HepG2 (cell line): ENCODE measurements around the gene MRM1. TPM values are rescaled to one million over a fixed set of nuclear protein-coding genes. Genes with fewer than 3 reads are reported as not detected.

Experiments
- ATAC-seq: fragments of 200-7000 bp; cut with Tn5 transposase; 3 replicates; pipeline ENCODE4 v1.9.1; 2020; ENCODE audit warnings: mild to moderate bottlenecking, moderate library complexity
- BruUV-seq: library from RNA; stranded (reverse); fragments of 400-500 nt; replicated peaks from 2 replicates; lab custom pipeline; 2021; lab: Mats Ljungman, UMichigan
- CTCF ChIA-PET: fragments of 300-600 bp; formaldehyde crosslinking; extraction: SDS; loops from one replicate; lab custom pipeline; 2021; ENCODE audit warnings: low total read pairs, inconsistent platforms, low intra/inter-chr PET ratio; lab: Yijun Ruan, JAX
- POLR2A ChIA-PET: fragments of 350-600 bp; sonication (Branson Sonifier 250); formaldehyde crosslinking; loops from one replicate; lab custom pipeline; 2020; ENCODE audit warnings: antibody characterized with exemption, inconsistent platforms; lab: Yijun Ruan, JAX
- DNase-seq: peaks from one replicate; pipeline ENCODE4 v3.0.0-alpha.2; 2015; ENCODE audit warnings: low spot score
- FAIRE-seq: peaks from 3 replicates; lab custom pipeline; 2011; peaks lifted over from hg19 to GRCh38; lab: Jason Lieb, UNC
- H2AFZ ChIP-seq: one replicate; pipeline ENCODE4 v1.6.1; 2011; ENCODE audit warnings: low read length, inconsistent platforms
- H3K27ac ChIP-seq: fragments of 300-600 bp; 3 replicates; pipeline ENCODE4 v1.8.0; 2011; ENCODE audit warnings: mixed run types, mild to moderate bottlenecking, mixed read lengths, low read length, inconsistent platforms; ENCODE audit not compliant: insufficient read depth; ENCODE audit errors: extremely low read length
- H3K27me3 ChIP-seq, 2 experiments: fragments of 200-600 bp in 1 of 2; 2 replicates in 1 of 2; 3 replicates in 1 of 2; pipeline versions ENCODE4 v1.6.0 to v1.8.0; 2011; ENCODE audit warnings: low read length in 2 of 2, mild to moderate bottlenecking in 2 of 2, moderate library complexity in 2 of 2, inconsistent platforms in 1 of 2; ENCODE audit not compliant: insufficient read depth in 2 of 2, control insufficient read depth in 1 of 2
- H3K36me3 ChIP-seq, 2 experiments: fragments of 200-600 bp in 1 of 2; replicated peaks in 1 of 2; 2 replicates in 1 of 2; 3 replicates in 1 of 2; pipeline versions ENCODE4 v1.5.1 to v1.8.0; 2011; ENCODE audit warnings: low read length in 2 of 2, inconsistent platforms in 1 of 2; ENCODE audit not compliant: insufficient read depth in 2 of 2, control insufficient read depth in 1 of 2
- H3K4me1 ChIP-seq: 2 replicates; pipeline ENCODE4 v1.5.1; 2012; ENCODE audit warnings: low read length, inconsistent platforms; ENCODE audit not compliant: insufficient read depth
- H3K4me2 ChIP-seq: 2 replicates; pipeline ENCODE4 v1.6.0; 2011; ENCODE audit warnings: low read depth, low read length, inconsistent platforms
- H3K4me3 ChIP-seq, 3 experiments: fragments of 200-600 bp in 1 of 3; sonication (generic), shearing (Covaris generic) in 1 of 3; replicated peaks in 1 of 3; 2 replicates each; pipeline ENCODE4 v1.5.1; 2011 to 2016; ENCODE audit warnings: low read length in 3 of 3, inconsistent platforms in 2 of 3, low read depth in 2 of 3, mild to moderate bottlenecking in 2 of 3, control low read depth in 1 of 3, mixed read lengths in 1 of 3; ENCODE audit not compliant: insufficient read depth in 1 of 3
- H3K79me2 ChIP-seq: one replicate; pipeline ENCODE4 v1.6.1; 2011; ENCODE audit warnings: low read length, inconsistent platforms; ENCODE audit not compliant: insufficient read depth
- H3K9ac ChIP-seq: 2 replicates; pipeline ENCODE4 v1.6.0; 2011; ENCODE audit warnings: mild to moderate bottlenecking, low read depth, low read length, inconsistent platforms; ENCODE audit not compliant: insufficient read depth
- H3K9me3 ChIP-seq: 2 replicates; pipeline ENCODE4 v1.5.1; 2012; ENCODE audit warnings: mild to moderate bottlenecking, low read length
- H4K20me1 ChIP-seq: 2 replicates; pipeline ENCODE4 v1.6.0; 2011; ENCODE audit warnings: inconsistent platforms, mild to moderate bottlenecking, low read length, moderate library complexity; ENCODE audit not compliant: insufficient read depth
- AHDC1 ChIP-seq: sonication (generic); formaldehyde crosslinking; IDR thresholded peaks from 2 replicates; pipeline ENCODE4 v1.5.1; 2020; ENCODE audit warnings: mild to moderate bottlenecking, missing genetic modification reagents, borderline replicate concordance
- NFAT5 ChIP-seq: sonication (generic); formaldehyde crosslinking; IDR thresholded peaks from 2 replicates; pipeline ENCODE4 v1.4.0; 2020; ENCODE audit warnings: missing genetic modification reagents
- WGBS: methylation state at CpG from one replicate; pipeline ENCODE4 v1.1.6; 2017; ENCODE audit warnings: low lambda C conversion rate; 5-methylcytosine and 5-hydroxymethylcytosine counted together
- in situ Hi-C: cut with HindIII; loops from 2 replicates; pipeline ENCODE4 v1.10.0; 2017; ENCODE audit warnings: low pct_unique_long_range_greater_than_20kb; ENCODE audit not compliant: extremely low pct_ligation_motif_present
- intact Hi-C: fragments of 100-400 bp; cut with micrococcal nuclease; formaldehyde crosslinking; loops from one replicate; pipeline ENCODE4 v1.10.0; 2022; ENCODE audit not compliant: unreplicated experiment
- polyA plus RNA-seq, 8 experiments: library from polyadenylated mRNA; depleted of rRNA in 3 of 8; stranded (reverse) in 7 of 8; unstranded in 1 of 8; fragments of >200 nt; fragmentation: Illumina TruSeq in 4 of 8; extraction: Trizol in 4 of 8; gene quantifications; 2 replicates each; pipeline versions ENCODE4 v1.2.1 to v1.2.3, GENCODE V29; 2011 to 2016; ENCODE audit warnings: low read depth in 4 of 8, missing spikeins in 1 of 8, mixed read lengths in 1 of 8; ENCODE audit not compliant: insufficient read depth in 1 of 8
- total RNA-seq, 5 experiments: library from RNA; depleted of rRNA; stranded (reverse); fragments of >200 nt; fragmentation: Illumina TruSeq; extraction: Trizol; gene quantifications; 2 replicates each; pipeline ENCODE4 v1.2.3, GENCODE V29; 2016; ENCODE audit warnings: low read depth in 1 of 5

MRM1 gene
- total and polyA plus RNA-seq, 2 of the 13 experiments (the other 11 are each of a cell fraction or from before 2014, with no cell fraction given): 4.1 to 11.3 TPM

- no TSS peak for BruUV-seq
- in situ Hi-C loops: loop anchor here (25.0 kb wide), 1 partner anchor 637 kb away; no protein-coding TSS in a partner anchor
- Histone ChIP-seq H3K4me1 (peaks cover 40% of the 10 kb centered on the region), H3K27ac (peak overlapping the region; percentile 91), H3K36me3 (peaks cover 3 to 9% of the 10 kb centered on the region in 2 experiments; a peak in 3 of 5 replicates), H3K79me2 (peaks cover 23% of the 10 kb centered on the region), H2AFZ (no peak overlapping the region), H3K27me3 (no peaks in the 10 kb centered on the region; a peak in 1 of 5 replicates), H3K9ac (peak overlapping the region; percentile 90; the same call in 1 of the 2 replicates), H3K4me2 (peak overlapping the region; percentile 99), H4K20me1 (peaks cover 7% of the 10 kb centered on the region; the same call in 1 of the 2 replicates), H3K4me3 (no peak overlapping the region), H3K9me3 (no peaks in the 10 kb centered on the region)
- 94% methylated on average over 3 of the region's 3 CpGs for WGBS
- ATAC-seq (no peak), DNase-seq (no peak), FAIRE-seq (no peak)
- TF ChIP-seq AHDC1 (0 out of 2 replicates have a peak, but pooled peaks have one; percentile 24), NFAT5 (no peak)
- CTCF ChIA-PET: no interaction called here
- POLR2A ChIA-PET: interaction anchor here (1.3 to 5.7 kb wide), 3 partner anchors 8 to 55 kb away, joined by 6 to 71 read pairs (median 65); partner anchors contain the start of genes DHRS11 and GGNBP2
- intact Hi-C loops: no loop called here
Observed at GRCh38 chr17:36600465-36600864, 918 bp upstream of the MRM1 start.
